ENCODE results near the gene METTL2B.

METTL2B gene, protein sequence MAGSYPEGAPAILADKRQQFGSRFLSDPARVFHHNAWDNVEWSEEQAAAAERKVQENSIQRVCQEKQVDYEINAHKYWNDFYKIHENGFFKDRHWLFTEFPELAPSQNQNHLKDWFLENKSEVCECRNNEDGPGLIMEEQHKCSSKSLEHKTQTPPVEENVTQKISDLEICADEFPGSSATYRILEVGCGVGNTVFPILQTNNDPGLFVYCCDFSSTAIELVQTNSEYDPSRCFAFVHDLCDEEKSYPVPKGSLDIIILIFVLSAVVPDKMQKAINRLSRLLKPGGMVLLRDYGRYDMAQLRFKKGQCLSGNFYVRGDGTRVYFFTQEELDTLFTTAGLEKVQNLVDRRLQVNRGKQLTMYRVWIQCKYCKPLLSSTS

DNA sequence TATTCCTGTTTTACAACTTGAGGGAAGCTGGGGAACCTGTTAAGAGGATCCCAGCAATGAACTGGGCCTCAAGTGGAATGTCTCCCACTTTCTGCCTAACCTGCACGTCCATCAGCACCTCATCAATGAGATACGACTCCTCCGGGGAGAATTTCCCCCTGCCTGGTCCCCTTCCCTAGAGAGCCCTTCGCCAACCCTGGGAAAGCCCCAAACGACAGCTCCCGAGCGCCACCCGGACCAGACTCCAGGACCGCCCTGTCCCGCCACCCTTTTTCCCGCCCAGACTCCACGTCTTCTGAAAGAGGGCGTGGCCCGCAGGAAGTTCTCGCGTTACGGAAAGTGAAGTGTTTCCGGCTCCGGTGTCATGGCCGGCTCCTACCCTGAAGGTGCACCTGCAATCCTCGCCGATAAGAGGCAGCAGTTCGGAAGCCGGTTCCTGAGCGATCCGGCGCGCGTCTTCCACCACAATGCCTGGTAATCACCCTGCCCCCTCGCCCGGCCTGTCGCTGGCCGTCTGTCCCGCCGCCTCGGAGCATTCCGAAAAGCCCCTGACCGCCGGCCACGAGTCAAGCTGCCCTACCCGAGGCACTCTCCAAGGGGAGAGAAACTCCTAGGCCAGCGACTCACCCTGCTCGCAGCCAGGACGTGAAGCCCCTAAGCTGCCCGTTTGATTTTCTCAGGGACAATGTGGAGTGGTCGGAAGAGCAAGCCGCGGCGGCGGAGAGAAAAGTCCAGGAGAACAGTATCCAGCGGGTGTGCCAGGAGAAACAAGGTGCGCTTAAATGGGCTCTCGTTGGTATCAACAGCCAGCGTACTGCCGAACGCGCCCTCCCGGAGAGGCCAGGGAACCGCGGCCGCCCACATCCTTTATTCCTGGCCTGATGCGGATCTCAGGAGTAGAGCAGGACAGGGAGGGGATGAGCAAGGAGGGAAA, at the start of gene METTL2B:
Gene METTL2B, plus strand, starts transcription at position 347 of the 934 bp plus-strand sequence. Its CDS starts 18 bp downstream, at position 365.
- ATAC-seq, result peak; percentile 92 to 94

DNA sequence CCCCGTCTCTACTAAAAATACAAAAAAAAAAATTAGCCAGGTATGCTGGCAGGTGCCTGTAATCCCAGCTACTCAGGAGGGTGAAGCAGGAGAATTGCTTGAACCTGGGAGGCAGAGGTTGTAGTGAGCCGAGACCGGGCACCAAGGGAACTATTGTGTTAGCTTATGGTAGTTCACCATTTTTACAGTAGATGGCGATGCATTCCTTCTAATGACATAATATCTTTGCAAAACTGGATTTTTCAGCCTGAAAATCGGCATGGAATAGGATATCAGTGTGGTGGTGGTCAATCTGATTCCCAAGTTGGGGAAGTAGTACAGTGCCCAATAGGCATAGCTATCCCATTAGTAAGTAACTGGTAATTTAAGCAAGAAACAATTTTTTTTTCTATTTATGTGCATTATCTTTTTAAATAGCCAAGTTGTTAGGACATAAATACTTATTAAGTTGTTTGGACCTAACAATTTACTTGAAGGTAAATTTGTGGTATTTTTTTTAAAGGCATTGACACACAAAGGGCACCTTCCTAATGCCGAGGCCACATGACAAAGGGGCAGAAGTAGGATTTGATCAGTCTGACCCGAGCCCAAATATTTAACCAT, 49.2 kb upstream of the METTL2B start:
- ATAC-seq, result peak; percentile 57 to 73

DNA sequence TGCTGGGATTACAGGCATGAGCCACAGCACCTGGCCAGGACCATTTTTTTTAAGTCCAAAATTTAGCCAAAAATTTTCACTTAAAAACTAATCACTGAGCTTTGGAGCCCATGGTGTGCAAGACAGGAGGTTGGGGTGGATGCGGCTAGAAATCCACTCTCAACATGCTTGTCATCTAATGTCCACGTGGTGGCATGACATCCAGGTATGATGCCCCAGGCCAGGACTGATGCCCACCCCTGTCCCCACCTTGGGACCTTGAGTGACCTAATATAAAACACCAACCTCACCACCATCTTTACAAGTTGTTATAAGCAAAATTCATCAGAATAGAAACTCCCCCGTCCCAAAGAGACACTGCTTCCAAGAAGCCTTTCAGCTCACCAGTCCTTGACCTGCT, 46.3 kb upstream of the METTL2B start:
- ATAC-seq, result no peak

DNA sequence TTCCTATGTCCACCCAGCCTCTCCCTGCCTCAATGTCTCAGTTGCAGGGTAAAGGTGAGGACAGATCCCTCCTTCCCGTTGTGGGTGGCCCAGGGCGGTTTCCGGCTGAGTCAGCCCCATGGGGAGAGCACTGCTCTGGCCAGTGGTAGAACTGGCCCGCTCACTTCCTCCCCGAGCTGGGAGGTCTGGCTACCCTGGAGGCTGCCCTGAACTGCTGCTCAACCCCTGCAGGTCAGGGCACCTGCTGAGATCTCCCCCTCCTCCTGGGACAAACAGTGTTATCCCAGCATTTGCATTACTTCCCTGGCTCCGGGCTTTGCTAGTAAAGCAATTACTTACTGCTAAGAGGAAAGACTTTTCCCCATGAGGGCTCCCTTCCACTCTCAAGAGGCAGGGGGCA, 45.3 kb upstream of the METTL2B start:
- no peak for ATAC-seq

DNA sequence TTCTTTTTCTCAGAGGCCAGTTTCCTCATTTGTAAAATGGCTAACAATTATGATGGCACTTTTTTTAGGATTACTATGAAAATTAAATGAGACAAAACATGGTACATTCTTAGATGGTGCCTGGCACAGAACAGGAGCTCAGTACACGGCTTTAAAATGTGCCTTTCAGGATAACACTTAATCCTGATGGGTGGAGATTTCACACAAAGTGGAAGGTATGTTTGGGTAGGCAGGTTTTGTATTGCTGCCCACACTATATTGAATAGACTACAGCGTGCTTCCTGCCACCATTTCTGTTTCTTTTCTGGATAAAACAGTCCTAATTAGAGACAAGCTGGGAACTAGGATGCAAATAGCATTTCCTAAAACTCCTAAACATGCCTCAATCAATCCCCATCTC, 44.8 kb upstream of the METTL2B start:
- no peak for ATAC-seq

DNA sequence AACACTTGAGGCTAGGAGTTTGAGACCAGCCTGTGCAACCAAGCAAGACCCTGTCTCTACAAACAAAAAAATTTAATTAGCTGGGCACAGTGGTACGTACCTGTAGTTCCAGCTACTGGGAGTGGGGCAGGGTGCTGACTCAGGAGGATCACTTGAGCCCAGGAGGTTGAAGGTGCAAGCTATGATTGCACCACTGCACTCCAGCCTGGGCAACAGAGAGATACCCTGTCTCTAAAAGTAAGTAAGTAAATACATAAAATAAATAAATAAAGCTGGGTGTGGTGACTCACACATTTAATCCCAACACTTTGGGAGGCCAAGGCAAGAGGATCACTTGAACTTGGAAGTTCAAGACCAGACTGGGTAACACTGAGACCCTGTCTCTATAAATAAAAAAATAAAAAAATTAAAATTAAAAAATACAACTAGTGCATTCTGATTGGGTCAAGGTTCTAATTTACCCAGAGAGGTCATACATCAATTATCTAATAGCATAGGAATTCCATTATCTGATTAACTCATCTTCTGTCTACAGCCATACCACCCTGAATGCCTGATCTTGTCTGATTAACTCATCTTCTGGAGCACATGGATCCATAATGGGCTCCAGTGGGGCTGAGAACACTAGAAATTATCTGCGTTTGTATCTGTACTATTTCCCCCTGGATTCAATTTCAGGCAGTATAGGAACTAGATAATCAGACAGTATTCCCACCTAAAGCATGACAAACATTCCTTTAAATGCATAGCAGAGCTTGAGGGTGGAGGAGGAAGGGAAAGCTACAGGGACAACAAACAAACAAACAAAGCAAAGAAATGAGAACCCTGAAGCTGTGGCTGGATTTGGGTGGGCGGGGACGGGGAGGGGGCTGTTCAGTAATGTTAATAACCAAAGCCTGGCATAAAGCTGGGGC, 41.9 kb upstream of the METTL2B start:
- no peak for ATAC-seq

DNA sequence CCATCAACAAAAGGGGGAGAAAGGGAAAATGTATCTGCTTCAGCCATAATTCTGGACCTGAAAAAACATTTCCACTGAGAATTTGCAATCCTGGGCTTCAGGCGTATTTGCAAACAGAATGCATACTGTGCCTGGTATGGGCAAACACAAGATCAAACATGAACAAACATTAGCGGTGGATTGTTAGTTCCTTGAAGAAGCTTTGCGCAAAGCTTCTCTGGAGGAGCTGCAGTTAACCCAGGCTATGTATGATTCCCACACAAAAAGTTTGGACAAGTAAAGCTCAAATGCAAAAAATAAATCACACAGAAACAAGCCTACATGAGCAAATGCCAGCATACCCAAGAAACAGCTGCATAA, 41.2 kb upstream of the METTL2B start:
- ATAC-seq, result no peak

DNA sequence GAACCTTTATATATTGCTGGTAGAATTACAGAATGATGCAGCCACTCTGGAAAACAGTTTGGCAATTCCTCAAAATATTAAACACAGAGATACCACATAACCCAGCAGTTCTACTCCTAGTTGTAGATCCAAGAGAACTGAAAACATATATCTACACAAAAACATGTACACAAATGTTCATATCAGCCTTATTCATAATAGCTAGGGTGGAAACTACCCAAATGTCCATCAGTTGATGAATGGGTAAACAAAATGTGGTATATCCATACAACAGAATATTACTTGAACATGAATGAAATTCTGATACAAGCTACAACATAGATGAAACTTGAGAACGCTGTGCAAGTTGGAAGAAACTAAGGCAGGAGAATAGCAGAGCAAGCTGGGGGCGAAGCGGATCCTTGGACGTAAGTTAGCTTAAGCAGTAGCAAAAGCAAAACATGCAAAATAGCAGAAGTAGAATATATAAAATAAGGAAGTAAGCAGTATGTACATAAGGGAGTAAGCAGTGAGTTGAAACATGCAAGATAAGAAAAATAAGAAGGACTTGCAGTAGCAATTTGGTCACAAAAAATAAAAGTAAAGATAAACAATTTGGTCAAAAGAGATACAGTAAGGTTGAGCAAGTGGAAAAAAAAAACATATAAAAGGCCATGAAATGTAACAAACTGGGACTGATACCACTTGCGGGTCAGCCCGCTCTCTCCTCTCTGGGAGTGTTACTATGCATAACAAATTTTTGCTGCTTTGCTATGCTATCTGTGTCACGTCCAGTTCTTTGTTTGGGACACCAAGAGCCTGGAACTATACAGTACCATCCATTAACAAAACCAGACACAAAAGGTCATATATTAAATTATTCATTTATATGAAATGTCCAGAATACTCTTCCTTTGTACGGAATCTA, 38.9 kb upstream of the METTL2B start:
- no peak for ATAC-seq

DNA sequence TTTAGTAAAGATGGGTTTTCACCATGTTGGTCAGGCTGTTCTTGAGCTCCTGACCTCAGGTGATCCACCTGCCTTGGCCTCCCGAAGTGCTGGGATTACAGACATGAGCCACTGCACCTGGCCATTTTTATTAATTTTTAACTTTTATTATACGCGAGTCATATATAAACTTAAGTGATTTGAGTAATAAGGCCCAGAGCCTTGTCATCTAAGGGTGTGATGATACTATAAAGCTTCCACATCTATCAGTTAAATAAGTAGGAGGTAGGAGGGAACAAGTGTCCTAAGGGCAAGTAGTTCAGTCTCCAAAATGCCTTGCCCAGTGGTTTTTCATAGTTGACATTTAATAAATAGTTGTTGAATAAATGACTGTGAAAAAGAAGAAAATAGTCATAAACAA, 34.2 kb upstream of the METTL2B start:
- no peak for ATAC-seq

DNA sequence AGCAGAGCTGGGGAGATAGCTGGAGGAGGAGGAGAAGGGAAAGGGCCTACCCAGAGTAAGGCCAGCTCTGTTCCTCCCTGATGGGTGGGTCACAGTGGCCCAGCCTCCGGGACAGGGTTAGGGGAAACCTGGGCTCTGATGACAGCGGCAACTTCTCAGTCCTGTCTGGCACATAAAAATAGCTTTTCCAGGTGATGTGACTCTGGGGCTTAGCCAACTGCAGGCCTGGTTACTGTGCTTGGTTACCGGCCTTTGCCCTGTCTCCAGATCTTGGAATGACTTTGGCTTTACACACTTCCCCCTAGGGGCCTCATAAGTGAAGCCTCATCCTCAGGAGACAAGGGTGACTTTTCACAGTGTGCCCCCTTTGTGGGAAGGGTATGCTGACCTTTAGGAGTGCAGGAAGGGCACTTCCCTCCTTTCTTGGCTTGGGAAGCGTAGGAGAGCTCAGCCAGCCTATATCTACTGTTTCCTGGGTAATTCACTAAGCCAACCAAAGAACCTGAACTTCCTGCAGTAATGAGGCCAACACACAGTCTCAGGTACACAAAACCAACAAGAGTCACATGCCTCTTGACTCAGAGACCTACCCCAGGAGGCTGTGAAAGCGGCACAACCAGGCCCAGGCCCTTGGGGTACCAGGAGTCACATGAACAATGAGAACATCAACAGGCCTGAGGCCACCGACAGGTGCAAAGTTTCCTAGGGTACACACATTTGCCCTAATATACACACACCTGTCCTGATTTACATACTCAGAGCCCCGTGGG, 32.5 kb upstream of the METTL2B start:
- peak in 1 of 2 donors; percentile 27 for ATAC-seq

DNA sequence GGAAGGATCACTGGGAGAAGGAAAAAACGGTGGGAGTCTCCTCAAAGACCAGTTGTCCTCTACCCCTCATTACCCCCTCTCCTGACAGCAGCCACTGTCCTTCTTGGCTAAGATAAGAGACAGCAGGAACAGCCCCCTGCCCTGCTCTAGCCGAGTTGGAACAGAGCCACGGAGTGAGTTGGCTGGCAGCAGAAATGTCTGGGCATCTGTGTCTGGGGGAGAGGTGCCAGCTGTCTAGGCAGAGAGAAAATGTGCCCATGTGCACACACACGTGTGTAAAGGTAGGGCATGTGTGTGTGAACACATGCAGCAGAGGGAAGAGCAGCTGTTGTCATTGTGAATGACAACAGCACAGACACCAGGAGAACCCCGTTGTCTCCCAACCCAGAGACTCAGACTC, 30.2 kb upstream of the METTL2B start:
- ATAC-seq, result no peak

DNA sequence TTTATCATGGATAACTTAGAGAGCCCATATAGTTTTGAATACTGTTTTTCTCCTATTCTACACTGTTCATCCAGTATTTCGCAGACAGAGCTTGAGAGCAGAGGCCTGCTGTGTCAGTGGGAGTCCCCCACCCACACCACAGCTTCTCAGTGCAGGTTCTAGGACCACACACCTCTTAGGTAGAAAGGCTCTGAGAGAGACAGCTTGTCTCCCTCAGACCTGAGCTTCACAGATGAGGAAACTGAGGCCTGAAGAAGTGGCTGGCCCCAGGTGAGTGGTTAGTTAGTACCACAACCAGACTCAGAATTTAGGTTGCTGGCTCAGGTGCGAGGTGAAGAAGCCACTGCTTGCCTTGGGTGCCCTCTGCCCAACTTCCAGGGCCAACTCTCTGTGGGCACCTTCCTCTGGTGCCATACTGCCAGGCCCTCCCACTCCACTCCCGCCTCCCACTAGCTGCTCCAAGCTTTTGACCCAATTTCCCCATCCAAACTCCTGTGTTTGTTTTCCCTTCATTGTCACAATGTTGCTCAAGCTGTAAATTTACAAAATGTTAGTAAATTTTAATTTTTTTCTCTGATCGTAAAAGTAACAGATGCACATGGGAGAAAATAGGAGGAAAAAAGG, 28.5 kb upstream of the METTL2B start:
- peak; percentile 24 to 48 for ATAC-seq

DNA sequence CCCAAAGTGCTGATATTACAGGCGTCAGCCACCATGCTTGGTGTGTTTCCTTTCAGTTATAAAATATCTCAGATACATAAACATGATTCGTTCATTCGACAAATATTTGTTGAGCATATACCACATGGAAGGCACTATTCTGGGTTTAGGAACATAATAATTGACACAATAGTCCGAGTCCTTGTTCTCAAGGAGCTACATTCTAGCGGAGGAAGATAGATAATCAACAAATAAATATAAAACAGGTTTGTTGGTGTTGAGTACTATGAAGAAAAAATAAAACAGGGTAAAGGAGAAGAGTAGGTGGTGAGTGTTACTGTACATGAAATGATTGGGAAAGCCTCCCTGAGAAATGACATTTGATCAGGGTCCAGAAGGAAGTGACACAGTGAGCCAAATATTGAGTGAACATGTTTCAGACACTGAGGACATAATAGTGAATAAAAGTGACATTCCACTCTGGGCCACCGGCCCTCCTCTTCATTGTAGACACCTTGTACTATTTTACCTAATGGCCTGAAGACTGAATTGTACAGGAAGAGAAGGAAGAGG, 27.7 kb upstream of the METTL2B start:
- ATAC-seq, result no peak

DNA sequence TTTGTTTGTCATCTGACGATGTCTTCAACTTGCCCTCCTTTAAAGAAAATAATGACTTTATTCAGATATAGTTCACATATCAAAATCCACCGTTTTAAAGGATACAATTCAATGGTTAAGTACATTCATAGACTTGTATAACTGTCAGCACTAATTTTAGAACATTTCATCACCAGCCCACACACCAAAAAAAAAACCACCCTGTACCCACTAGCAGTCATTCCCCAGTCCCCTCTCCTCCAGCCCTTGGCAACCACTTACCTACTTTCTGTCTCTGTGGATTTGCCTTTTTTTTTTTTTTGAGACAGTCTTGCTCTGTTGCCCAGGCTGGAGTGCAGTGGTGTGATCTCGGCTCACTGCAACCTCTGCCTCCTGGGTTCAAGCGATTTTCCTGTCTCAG, 26.1 kb upstream of the METTL2B start:
- ATAC-seq, result peak; percentile 33 to 36

DNA sequence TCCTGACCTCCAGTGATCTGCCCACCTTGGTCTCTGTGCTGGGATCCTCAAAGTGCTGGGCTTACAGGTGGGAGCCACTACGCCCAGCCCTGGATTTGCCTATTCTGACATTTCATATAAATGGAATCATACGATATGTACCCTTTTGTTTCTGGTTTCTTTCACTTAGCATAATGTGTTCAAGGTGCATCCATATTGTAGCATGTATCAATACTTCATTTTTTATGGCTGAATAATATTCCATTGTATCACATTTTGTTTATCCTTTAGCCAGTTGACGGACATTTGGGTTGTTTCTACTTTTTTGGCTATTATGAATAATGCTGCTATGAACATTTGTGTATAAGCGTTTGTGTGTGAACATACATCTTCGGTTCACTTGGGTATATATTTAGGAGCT, 25.6 kb upstream of the METTL2B start:
- ATAC-seq, result no peak

DNA sequence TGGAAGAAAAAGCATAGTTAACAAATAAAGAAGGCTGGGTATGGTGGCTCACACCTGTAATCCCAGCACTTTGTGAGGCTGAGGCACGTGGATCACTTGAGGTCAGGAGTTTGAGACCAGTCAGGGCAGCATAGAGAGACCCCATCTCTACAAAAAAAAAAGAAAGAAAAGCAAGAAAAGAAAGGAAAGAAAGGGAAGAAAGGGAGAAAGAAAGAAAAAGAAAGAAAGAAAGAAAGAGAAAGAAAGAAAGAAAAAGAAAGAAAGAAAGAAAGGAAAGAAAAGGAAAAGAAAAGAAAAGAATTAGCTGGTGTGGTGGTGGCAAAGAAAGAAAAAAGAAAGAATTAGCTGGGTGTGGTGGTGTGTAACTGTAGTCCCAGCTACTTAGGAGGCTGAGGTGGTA, 24.0 kb upstream of the METTL2B start:
- ATAC-seq, result no peak

DNA sequence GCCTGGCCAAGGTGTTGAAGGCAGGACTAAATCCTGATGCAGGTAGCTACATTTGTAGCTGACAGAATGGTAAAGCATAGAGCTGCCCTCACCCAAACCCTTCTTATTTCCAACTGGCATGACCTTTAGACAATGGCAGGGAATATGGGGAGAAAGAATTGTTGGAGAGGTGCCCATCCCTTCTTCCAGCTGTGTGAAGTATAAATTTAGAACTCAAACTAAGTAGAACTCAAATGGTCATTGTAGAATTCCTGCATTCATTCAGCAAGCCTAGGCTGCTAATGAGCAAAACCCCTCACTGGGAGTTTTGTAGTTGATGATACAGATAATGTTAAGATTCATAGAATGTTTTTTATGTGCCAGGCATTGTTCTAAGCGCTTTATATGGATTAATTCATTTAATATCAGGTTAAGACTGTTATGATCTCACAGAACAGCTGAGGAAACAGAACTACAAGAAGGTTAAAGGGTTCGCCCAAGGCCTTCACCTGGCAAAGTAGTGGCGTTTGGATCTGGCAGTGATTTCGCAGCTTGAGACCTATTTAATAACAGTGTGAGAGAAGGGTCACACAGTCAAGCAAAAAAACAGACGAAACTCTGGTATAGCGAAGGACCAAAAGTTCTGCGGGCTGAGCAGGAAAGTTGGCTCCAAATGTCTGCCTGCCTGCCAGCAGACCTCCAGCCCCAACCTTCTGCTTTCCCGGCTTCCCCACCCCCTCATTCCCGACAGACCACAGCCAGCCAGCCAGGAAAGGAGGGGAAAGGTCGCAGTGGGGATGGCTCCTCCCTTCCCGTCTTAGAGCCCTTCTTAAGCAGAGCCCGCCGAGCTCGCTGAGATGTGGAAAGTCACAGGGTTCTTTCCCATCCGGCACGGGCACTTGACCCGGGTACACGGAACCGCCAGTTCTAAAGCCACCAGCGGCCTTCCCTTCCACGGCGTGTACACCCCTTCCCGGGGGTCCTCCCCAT, 22.4 kb upstream of the METTL2B start:
- no peak for ATAC-seq

DNA sequence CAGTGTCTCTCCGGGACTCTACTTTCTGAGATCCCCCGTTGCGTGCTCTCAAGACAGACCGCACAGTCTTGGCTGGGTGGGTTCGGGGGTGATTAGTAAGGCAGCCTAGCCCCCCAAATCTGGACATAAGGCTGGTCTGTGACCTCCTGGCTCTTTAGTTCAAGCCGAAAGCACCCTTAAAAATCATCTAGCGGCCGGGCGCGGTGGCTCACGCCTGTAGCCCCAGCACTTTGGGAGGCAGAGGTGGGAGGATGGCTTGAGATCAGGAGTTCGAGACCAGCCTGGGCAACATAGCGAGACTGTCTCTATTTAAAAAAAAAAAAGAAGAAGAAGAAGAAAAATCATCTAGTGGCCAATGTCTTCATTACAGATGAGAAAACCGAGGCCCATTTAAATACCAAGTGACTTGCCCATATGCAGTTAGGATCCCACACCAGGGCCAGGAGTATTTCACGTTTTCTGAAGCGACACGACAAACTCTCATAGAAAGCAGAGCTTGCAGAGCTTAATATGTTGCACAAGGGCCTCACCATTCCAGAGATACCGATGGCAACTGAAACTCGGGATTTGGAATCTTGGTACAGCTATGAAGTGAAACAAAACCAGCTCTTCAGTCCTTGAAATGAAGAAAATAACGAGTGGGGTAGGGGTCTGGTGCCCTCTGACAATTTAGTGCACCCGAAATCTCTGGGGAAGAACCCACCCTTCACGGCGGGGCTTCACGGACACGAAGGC, 21.6 kb upstream of the METTL2B start:
- ATAC-seq, result no peak
